CD14-positive monocyte (primary cell): ENCODE results near the gene AFF2. TPM values are rescaled to one million over a fixed set of nuclear protein-coding genes. Genes with fewer than 3 reads are reported as not detected.

Source experiments
- DNase-seq, 3 donors: peaks; one replicate each; pipeline ENCODE4 v3.0.0-alpha.2; 2011 to 2022
- H2AFZ ChIP-seq: 2 replicates; pipeline ENCODE4 v1.6.0; 2012; ENCODE audit warnings: mild to moderate bottlenecking, low read depth, low read length, inconsistent platforms; ENCODE audit not compliant: insufficient read depth, poor library complexity, severe bottlenecking
- H3K27ac ChIP-seq, 2 donors: 1 replicate in 1 of 2; 2 replicates in 1 of 2; pipeline ENCODE4 v1.5.1; 2012 to 2013; ENCODE audit warnings: low read length in 2 of 2, control low read depth in 1 of 2, inconsistent platforms in 1 of 2, low read depth in 1 of 2, mild to moderate bottlenecking in 1 of 2
- H3K27me3 ChIP-seq, 2 donors: one replicate each; pipeline versions ENCODE4 v1.6.0 to v1.6.1; 2011 to 2013; ENCODE audit warnings: low read length in 2 of 2; ENCODE audit not compliant: control insufficient read depth in 2 of 2, insufficient read depth in 2 of 2
- H3K36me3 ChIP-seq, 2 donors: replicated peaks in 1 of 2; 1 replicate in 1 of 2; 2 replicates in 1 of 2; pipeline versions ENCODE4 v1.5.1 to v1.6.1; 2012 to 2013; ENCODE audit warnings: low read length in 2 of 2, control low read depth in 1 of 2, inconsistent platforms in 1 of 2, mild to moderate bottlenecking in 1 of 2; ENCODE audit not compliant: insufficient read depth in 2 of 2, control insufficient read depth in 1 of 2
- H3K4me1 ChIP-seq, 2 donors: 1 replicate in 1 of 2; 2 replicates in 1 of 2; pipeline versions ENCODE4 v1.5.1 to v1.6.1; 2012 to 2013; ENCODE audit warnings: low read length in 2 of 2, control low read depth in 1 of 2, inconsistent platforms in 1 of 2, mild to moderate bottlenecking in 1 of 2, moderate library complexity in 1 of 2; ENCODE audit not compliant: insufficient read depth in 2 of 2, control insufficient read depth in 1 of 2
- H3K4me2 ChIP-seq: replicated peaks from 2 replicates; pipeline ENCODE3; 2012; ENCODE audit warnings: low read length, moderate library complexity, mild to moderate bottlenecking; ENCODE audit not compliant: poor library complexity, severe bottlenecking; ENCODE audit errors: extremely low read depth
- H3K4me3 ChIP-seq, 3 experiments: fragments of 200-600 bp in 1 of 3; sonication (generic) in 1 of 3; replicated peaks in 1 of 3; 1 replicate in 2 of 3; 2 replicates in 1 of 3; pipeline ENCODE4 v1.5.1; 2011 to 2013; ENCODE audit warnings: low read length in 3 of 3, mild to moderate bottlenecking in 3 of 3, control low read depth in 2 of 3, low read depth in 2 of 3, inconsistent platforms in 1 of 3, moderate library complexity in 1 of 3
- H3K79me2 ChIP-seq: 2 replicates; pipeline ENCODE4 v1.6.0; 2012; ENCODE audit warnings: mild to moderate bottlenecking, control low read depth, inconsistent platforms, low read length, moderate library complexity; ENCODE audit not compliant: insufficient read depth
- H3K9ac ChIP-seq: 2 replicates; pipeline ENCODE4 v1.6.0; 2017; ENCODE audit warnings: low read length, mild to moderate bottlenecking; ENCODE audit not compliant: insufficient read depth, poor library complexity, severe bottlenecking
- H3K9me3 ChIP-seq, 2 donors: replicated peaks in 1 of 2; 1 replicate in 1 of 2; 2 replicates in 1 of 2; pipeline versions ENCODE4 v1.5.1 to v1.6.1; 2012 to 2013; ENCODE audit warnings: low read length in 2 of 2, control low read depth in 1 of 2; ENCODE audit not compliant: control insufficient read depth in 1 of 2, insufficient read depth in 1 of 2
- H4K20me1 ChIP-seq: 2 replicates; pipeline ENCODE4 v1.6.0; 2012; ENCODE audit warnings: mild to moderate bottlenecking, low read length, control low read depth, moderate library complexity; ENCODE audit not compliant: insufficient read depth
- H3K27ac Mint-ChIP-seq, 7 donors: one replicate each; pipeline ENCODE4 v1.8.0; 2020; ENCODE audit warnings: mild to moderate bottlenecking in 7 of 7, mixed read lengths in 7 of 7, moderate library complexity in 6 of 7, inconsistent platforms in 2 of 7
- H3K27me3 Mint-ChIP-seq, 3 donors: one replicate each; pipeline ENCODE4 v1.8.0; 2021 to 2022; ENCODE audit warnings: low read depth in 3 of 3, mild to moderate bottlenecking in 3 of 3, mixed read lengths in 3 of 3, moderate library complexity in 3 of 3, inconsistent platforms in 1 of 3
- H3K36me3 Mint-ChIP-seq, 2 donors: one replicate each; pipeline ENCODE4 v1.8.0; 2020; ENCODE audit warnings: mixed read lengths in 2 of 2, inconsistent platforms in 1 of 2, mild to moderate bottlenecking in 1 of 2
- H3K4me1 Mint-ChIP-seq: one replicate; pipeline ENCODE4 v1.8.0; 2020; ENCODE audit warnings: mild to moderate bottlenecking, mixed read lengths
- H3K4me3 Mint-ChIP-seq, 2 donors: one replicate each; pipeline ENCODE4 v1.8.0; 2020; ENCODE audit warnings: mild to moderate bottlenecking in 2 of 2, mixed read lengths in 2 of 2, moderate library complexity in 1 of 2
- H3K9me3 Mint-ChIP-seq, 7 donors: one replicate each; pipeline ENCODE4 v1.8.0; 2020 to 2022; ENCODE audit warnings: mixed read lengths in 7 of 7, mild to moderate bottlenecking in 6 of 7, moderate library complexity in 6 of 7, inconsistent platforms in 2 of 7
- WGBS: methylation state at CpG from one replicate; pipeline ENCODE4 v1.1.5; 2013; ENCODE audit warnings: missing lambda C conversion rate; ENCODE audit not compliant: insufficient coverage; 5-methylcytosine and 5-hydroxymethylcytosine counted together
- intact Hi-C, 2 donors: fragments of 100-400 bp; cut with micrococcal nuclease; formaldehyde crosslinking; loops; one replicate each; pipeline versions ENCODE4 v1.15.0 to v1.15.1; 2023
- polyA plus RNA-seq, 3 donors: library from polyadenylated mRNA; depleted of rRNA in 1 of 3; unstranded in 2 of 3; stranded (reverse) in 1 of 3; fragments of 300-500 nt in 2 of 3; fragments of >200 nt in 1 of 3; fragmentation: Illumina TruSeq in 2 of 3; gene quantifications; 1 replicate in 2 of 3; 2 replicates in 1 of 3; pipeline ENCODE4 v1.2.3, GENCODE V29; 2012 to 2021
- TF ChIP-seq, protein P1 (sequence below): fragments of 200-600 bp; IDR thresholded peaks from one replicate; pipeline ENCODE4 v1.8.0; 2022; ENCODE audit warnings: antibody characterized with exemption, mild to moderate bottlenecking

The AFF2 gene
- polyA plus RNA-seq, 3 donors = 0.07 to 1.1 (median 0.70) TPM

DNA sequence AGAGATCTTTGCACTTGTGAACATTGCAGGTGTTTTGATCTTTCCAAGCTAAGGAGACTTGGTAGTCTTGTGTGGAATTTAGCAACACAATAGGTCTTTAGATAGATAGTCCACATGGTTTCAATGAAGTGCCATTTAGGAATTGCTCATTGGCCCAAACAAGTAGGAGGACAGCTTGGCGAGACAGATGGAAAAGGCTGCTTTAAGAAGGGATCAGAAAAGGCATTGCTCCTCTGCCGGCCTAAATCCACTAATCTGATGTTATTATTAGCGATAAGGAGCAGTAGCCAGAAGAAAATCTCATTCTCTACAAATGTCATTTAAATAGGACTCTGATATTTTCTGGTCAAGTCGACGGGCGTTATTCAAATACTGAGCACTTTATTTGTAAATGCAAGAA is 99.7 kb downstream of the AFF2 start:
- peaks cover 6% of the 10 kb centered on the region for H3K4me1 Mint-ChIP-seq
- no peak for DNase-seq
- no CpG with 5 or more reads among the region's 6 CpGs for WGBS
- no peaks in the 10 kb centered on the region for H3K4me1 ChIP-seq
- H3K9me3 Mint-ChIP-seq = no peaks in the 10 kb centered on the region
- intact Hi-C loops = no loop called here
- no peaks in the 10 kb centered on the region for H3K36me3 ChIP-seq
- no peaks in the 10 kb centered on the region for H3K9me3 ChIP-seq
- H3K4me3 ChIP-seq = no peak overlapping the region
- H3K27me3 Mint-ChIP-seq = peaks cover 0 to 1% (median 0%) of the 10 kb centered on the region in 3 donors
- H3K36me3 Mint-ChIP-seq = no peaks in the 10 kb centered on the region
- TF ChIP-seq, protein P1, sequence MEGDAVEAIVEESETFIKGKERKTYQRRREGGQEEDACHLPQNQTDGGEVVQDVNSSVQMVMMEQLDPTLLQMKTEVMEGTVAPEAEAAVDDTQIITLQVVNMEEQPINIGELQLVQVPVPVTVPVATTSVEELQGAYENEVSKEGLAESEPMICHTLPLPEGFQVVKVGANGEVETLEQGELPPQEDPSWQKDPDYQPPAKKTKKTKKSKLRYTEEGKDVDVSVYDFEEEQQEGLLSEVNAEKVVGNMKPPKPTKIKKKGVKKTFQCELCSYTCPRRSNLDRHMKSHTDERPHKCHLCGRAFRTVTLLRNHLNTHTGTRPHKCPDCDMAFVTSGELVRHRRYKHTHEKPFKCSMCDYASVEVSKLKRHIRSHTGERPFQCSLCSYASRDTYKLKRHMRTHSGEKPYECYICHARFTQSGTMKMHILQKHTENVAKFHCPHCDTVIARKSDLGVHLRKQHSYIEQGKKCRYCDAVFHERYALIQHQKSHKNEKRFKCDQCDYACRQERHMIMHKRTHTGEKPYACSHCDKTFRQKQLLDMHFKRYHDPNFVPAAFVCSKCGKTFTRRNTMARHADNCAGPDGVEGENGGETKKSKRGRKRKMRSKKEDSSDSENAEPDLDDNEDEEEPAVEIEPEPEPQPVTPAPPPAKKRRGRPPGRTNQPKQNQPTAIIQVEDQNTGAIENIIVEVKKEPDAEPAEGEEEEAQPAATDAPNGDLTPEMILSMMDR = no peak
- H3K27me3 ChIP-seq = no peaks in the 10 kb centered on the region
- no peak overlapping the region for H2AFZ ChIP-seq
- H4K20me1 ChIP-seq = no peaks in the 10 kb centered on the region
- H3K79me2 ChIP-seq = no peaks in the 10 kb centered on the region
- no peak overlapping the region for H3K4me2 ChIP-seq
- H3K27ac Mint-ChIP-seq = no peak overlapping the region
- no peak overlapping the region for H3K9ac ChIP-seq
- H3K27ac ChIP-seq = no peak overlapping the region
- H3K4me3 Mint-ChIP-seq = no peak overlapping the region

DNA sequence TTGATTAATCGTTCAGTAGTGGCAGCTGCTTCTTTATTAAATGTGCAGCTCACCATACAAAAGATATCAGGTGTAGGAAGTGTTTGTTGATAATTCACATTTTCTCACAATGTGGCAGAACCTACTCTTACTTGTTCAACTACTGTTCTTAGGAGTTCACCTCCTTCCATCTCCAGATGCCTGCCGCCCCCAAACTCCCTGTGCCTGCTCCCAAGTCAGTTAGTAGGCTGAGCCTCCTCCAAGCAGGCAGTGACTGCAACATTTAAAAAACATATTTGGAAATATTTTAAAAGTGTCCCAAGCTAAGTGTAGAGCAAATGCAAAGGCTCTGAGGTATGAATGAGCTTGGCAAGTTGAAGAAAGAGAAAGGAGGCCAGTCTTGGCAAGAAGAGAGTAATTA is 100.2 kb downstream of the AFF2 start:
- no peak overlapping the region for H3K4me2 ChIP-seq
- Mint-ChIP-seq H3K27ac (no peak overlapping the region), H3K27me3 (peaks cover 0 to 1% (median 0%) of the 10 kb centered on the region in 3 donors)

More for the DNA sequence above, 100.2 kb downstream of the AFF2 start:
- H3K4me3 Mint-ChIP-seq = no peak overlapping the region
- intact Hi-C loops = no loop called here
- H3K4me1 Mint-ChIP-seq = peaks cover 6% of the 10 kb centered on the region
- no peaks in the 10 kb centered on the region for H3K9me3 Mint-ChIP-seq
- TF ChIP-seq, protein P1 = no peak
- no peaks in the 10 kb centered on the region for H3K79me2 ChIP-seq
- H3K27ac ChIP-seq = no peak overlapping the region
- H3K4me3 ChIP-seq = no peak overlapping the region
- H3K9ac ChIP-seq = no peak overlapping the region
- no peak for DNase-seq
- no CpG with 5 or more reads among the region's 2 CpGs for WGBS
- no peaks in the 10 kb centered on the region for H3K4me1 ChIP-seq
- H3K36me3 ChIP-seq = no peaks in the 10 kb centered on the region
- no peaks in the 10 kb centered on the region for H4K20me1 ChIP-seq
- H3K36me3 Mint-ChIP-seq = no peaks in the 10 kb centered on the region
- no peaks in the 10 kb centered on the region for H3K27me3 ChIP-seq
- H2AFZ ChIP-seq = no peak overlapping the region
- H3K9me3 ChIP-seq = no peaks in the 10 kb centered on the region
